GM12864 (cell line): Measurements from ENCODE around the gene RNF145.
"Not testable (repeated sequence)": the region's sequence is repeated elsewhere in the genome, so short reads cannot be mapped to it uniquely, and the experiment has no call there.

Source experiments
- DNase-seq: peaks from one replicate; pipeline ENCODE4 v3.0.0-alpha.2; 2011; ENCODE audit warnings: low read depth
- H3K4me3 ChIP-seq: 2 replicates; pipeline ENCODE4 v1.5.1; 2011; ENCODE audit warnings: mild to moderate bottlenecking, low read depth, low read length, control low read depth
- CTCF ChIP-seq: IDR thresholded peaks from 2 replicates; pipeline ENCODE4 v1.5.1; 2011; ENCODE audit warnings: low read depth, mild to moderate bottlenecking, moderate library complexity, low read length, control low read depth, inconsistent platforms; ENCODE audit errors: missing control alignments

The RNF145 gene

GRCh38 chr5:159244890-159245289, 35.5 kb upstream of the RNF145 start:
- no peak for TF ChIP-seq CTCF
- DNase-seq = no peak
- no peak overlapping the region for H3K4me3 ChIP-seq

GRCh38 chr5:159244163-159244562, 34.8 kb upstream of the RNF145 start:
- no peak overlapping the region for H3K4me3 ChIP-seq
- no peak for DNase-seq
- TF ChIP-seq CTCF = no peak

GRCh38 chr5:159243385-159243784, 34.0 kb upstream of the RNF145 start:
- no peak for TF ChIP-seq CTCF
- H3K4me3 ChIP-seq = no peak overlapping the region
- no peak for DNase-seq

- no peak overlapping the region for H3K4me3 ChIP-seq
- TF ChIP-seq CTCF = no peak
- DNase-seq = no peak
Measured at GRCh38 chr5:159242656-159243055, 33.3 kb upstream of the RNF145 start.

- no peak for TF ChIP-seq CTCF
- no peak for DNase-seq
- H3K4me3 ChIP-seq = no peak overlapping the region
Measured at GRCh38 chr5:159241946-159242552, 32.7 kb upstream of the RNF145 start.

GRCh38 chr5:159240301-159240870, 31.0 kb upstream of the RNF145 start:
- no peak for DNase-seq
- TF ChIP-seq CTCF = no peak
- no peak overlapping the region for H3K4me3 ChIP-seq

- DNase-seq = not testable (repeated sequence)
Measured at GRCh38 chr5:159235871-159236520, 26.6 kb upstream of the RNF145 start.

More at GRCh38 chr5:159235871-159236520, 26.6 kb upstream of the RNF145 start:
- not testable (repeated sequence) for H3K4me3 ChIP-seq
